Measurements from ENCODE around the gene ARL15.
"Not testable (repeated sequence)": the region's sequence is repeated elsewhere in the genome, so short reads cannot be mapped to it uniquely, and the experiment has no call there.

The ARL15 gene

GRCh38 chr5:53890490-53890889 is 419.9 kb downstream of the ARL15 start:
- DNase-seq (ENCODE audit: low spot score): no peak

- DNase-seq (ENCODE audit: low spot score): no peak
These were observed 425.5 kb downstream of the ARL15 start for GRCh38 chr5:53884844-53885243.

GRCh38 chr5:53884417-53884816 is 426.0 kb downstream of the ARL15 start:
- no peak for DNase-seq (ENCODE audit: low spot score)

DNA sequence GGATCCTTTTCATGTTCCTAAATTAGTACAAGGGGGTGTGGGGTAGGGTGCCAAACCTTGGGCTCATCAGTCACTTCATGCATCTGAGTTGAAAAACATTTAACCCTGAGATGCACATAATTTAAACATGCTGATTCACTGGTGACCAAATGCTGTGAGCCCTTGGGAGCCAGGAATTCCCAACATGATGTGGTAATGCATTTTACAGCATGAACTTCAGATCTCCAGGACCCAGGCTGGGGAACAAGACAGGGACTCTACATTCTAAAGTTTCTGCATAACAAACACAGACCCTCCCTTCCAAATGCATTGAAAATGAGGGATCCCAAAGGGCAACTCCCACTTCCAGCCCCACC is 427.7 kb downstream of the ARL15 start:
- DNase-seq (ENCODE audit: low spot score): no peak

DNA sequence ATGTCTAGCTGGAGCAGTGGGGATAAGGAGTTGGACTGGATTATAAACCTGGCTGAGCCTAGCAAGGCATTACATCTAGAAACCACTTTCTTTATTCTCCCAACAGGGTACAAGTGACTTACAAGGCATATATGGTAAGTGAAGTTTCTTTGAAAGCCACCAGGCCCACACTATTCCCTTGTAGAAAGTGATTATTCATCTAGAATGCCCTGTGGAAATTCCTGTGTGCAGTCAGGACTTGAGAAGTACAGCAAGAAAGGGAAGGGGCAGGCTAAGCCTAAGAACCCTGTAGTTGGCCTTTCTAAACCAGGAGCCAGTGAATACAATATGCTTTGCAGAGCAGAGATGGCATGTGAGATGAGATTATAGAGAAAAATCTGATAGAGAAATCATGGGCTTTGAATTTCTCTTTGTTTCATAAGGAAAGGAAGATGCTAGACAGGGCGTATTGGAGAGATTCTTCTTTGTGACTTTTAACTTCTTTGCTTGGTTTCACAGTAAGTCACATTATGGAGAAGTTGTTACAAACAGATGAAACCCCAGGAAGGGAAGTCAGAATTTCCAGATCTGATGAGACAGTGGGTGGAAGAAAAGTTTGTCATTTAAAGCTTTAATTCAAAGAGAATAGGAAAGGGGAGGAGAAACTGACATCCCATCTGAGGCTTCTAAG is 428.2 kb downstream of the ARL15 start:
- DNase-seq (ENCODE audit: low spot score): no peak

GRCh38 chr5:53879708-53880323 is 430.6 kb downstream of the ARL15 start:
- no peak for DNase-seq (ENCODE audit: low spot score)

GRCh38 chr5:53878015-53878414 is 432.4 kb downstream of the ARL15 start:
- DNase-seq (ENCODE audit: low spot score): no peak

- no peak for DNase-seq (ENCODE audit: low spot score)
These were observed 433.1 kb downstream of the ARL15 start for GRCh38 chr5:53877243-53877642.

- no peak for DNase-seq (ENCODE audit: low spot score)
These were observed 436.0 kb downstream of the ARL15 start for GRCh38 chr5:53874409-53874808.

DNA sequence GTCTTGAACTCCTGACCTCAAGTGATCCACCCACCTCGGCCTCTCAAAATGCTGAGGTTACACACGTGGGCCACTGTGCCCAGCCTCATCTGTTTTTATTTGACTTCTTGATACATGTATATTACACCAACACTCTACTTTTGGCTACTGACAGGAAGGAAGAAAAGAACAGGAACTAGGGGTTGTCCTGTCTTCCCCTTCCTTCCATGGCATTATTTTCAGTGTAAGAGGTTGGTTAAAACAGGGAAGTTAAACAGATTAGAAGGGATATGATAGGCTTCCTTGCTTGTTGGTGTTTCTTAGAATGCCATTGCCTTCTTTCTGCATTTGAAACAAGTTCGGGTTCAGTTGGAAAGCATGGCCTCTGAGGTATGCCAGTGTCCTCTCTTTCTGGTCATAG is 437.1 kb downstream of the ARL15 start:
- DNase-seq (ENCODE audit: low spot score): no peak

- DNase-seq (ENCODE audit: low spot score): no peak
These were observed 438.6 kb downstream of the ARL15 start for GRCh38 chr5:53871775-53872174.

DNA sequence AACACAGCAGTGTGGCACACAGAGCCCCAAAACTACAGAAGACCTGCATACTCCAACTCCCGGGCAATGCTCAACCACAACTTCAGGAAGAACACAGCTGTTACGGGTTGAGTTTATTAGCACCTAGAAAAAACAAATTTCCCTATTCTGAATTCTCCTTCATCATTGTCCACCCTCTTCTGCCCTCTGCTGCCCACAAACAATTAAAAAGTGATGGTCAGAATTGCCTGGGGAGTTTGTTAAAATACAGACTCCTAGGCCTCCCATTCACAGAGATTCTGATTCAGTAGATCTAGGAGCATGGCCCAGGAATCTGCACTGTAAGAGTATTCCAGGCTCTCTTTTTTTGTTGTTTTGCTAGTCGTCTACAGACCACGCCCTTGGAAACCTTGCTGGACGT is 439.3 kb downstream of the ARL15 start:
- DNase-seq (ENCODE audit: low spot score): no peak

GRCh38 chr5:53858700-53859456 is 451.5 kb downstream of the ARL15 start:
- DNase-seq (ENCODE audit: low spot score): no peak

GRCh38 chr5:53856506-53856905 is 453.9 kb downstream of the ARL15 start:
- DNase-seq (ENCODE audit: low spot score): no peak

GRCh38 chr5:53836851-53837430 is 473.4 kb downstream of the ARL15 start:
- DNase-seq (ENCODE audit: low spot score): not testable (repeated sequence)

GRCh38 chr5:53834500-53834899 is 475.9 kb downstream of the ARL15 start:
- DNase-seq (ENCODE audit: low spot score): no peak
